SW480 (cell line): Measurements from ENCODE around the gene CRISP3.
"Not testable (repeated sequence)": the region's sequence is repeated elsewhere in the genome, so short reads cannot be mapped to it uniquely, and the experiment has no call there.

Experiments
- DNase-seq: peaks from one replicate; pipeline ENCODE4 v3.0.0-alpha.2; 2016; ENCODE audit warnings: low spot score

The CRISP3 gene

DNA sequence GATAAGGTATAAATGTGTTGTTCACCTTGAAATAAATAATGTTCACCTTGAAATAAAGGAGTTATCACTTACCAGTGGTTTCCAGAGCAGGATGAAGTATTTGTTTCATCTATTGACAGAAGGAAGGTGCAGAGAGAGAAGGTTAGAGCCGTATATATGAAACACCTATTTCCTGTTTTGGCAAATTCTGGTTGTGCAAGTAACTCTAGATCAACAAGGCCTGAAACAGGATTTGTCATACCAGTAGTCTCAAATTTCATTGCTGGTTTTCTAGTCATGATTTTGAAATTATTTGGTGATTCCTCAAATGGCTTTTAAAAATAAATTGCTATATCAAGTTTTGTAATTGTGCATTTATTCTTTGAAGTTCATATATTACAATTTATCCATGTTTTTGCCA, at the start of gene CRISP3:
CRISP3 (minus strand) TSS at position 130 of the 400 bp plus-strand sequence; CDS start at position 109, 21 bp downstream.
- no peak for DNase-seq

DNA sequence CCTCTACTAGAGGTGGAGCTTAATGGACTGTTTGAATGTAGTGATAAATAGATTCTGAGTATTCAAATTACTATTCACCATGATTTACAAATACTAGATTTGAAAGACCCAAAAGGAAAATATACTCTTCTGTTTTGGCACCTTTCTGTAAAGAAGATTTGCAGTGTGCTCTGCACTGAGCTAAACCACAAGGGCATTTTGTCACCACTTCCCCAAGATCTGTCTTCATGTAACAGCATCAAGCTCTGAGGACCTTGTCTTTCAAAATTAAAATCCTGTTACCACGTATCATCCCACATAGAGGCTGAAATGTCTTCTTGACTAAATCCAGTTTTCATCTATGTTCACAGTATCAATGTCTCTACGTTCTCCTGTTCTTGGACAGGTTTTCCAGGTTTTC, 46.2 kb upstream of the CRISP3 start:
- no peak for DNase-seq

- peak; percentile 0 for DNase-seq
Measured at GRCh38 chr6:49787176-49787575, 43.0 kb upstream of the CRISP3 start, which contains the start of gene PGK2. PGK2 (minus strand) TSS chr6:49787285; CDS start chr6:49787187, 98 bp downstream.

GRCh38 chr6:49784272-49784671, 40.1 kb upstream of the CRISP3 start:
- DNase-seq: no peak

GRCh38 chr6:49782725-49783124, 38.5 kb upstream of the CRISP3 start:
- no peak for DNase-seq

GRCh38 chr6:49782293-49782692, 38.1 kb upstream of the CRISP3 start:
- DNase-seq: no peak

GRCh38 chr6:49776444-49776843, 32.3 kb upstream of the CRISP3 start:
- no peak for DNase-seq

- DNase-seq: no peak
Measured at GRCh38 chr6:49775043-49775442, 30.9 kb upstream of the CRISP3 start.

- DNase-seq: no peak
Measured at GRCh38 chr6:49772285-49772684, 28.1 kb upstream of the CRISP3 start.

DNA sequence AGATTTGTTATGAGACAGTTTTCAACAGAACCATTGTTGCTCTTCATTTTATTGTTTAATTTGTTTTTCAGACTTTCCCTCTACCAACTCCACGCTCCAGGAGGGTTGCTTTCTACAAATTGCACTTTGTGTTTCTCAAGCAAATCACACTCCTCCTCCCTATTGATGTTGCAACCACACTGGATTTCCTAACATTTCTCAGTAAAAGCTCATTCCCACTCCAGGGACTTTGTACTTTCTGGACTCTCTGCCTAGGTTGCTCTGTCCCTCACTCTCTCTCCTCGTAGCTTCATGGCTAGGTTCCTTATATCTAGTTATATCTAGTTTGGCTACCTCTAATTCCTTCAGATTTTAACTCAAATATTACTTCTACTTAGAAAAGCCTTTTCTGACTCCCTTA, 22.6 kb upstream of the CRISP3 start:
- no peak for DNase-seq

GRCh38 chr6:49764571-49765236, 20.5 kb upstream of the CRISP3 start:
- no peak for DNase-seq

- DNase-seq: no peak
Measured at GRCh38 chr6:49743429-49743828, 759 bp downstream of the CRISP3 start.

GRCh38 chr6:49739423-49739822, 4.8 kb downstream of the CRISP3 start:
- DNase-seq: no peak

DNA sequence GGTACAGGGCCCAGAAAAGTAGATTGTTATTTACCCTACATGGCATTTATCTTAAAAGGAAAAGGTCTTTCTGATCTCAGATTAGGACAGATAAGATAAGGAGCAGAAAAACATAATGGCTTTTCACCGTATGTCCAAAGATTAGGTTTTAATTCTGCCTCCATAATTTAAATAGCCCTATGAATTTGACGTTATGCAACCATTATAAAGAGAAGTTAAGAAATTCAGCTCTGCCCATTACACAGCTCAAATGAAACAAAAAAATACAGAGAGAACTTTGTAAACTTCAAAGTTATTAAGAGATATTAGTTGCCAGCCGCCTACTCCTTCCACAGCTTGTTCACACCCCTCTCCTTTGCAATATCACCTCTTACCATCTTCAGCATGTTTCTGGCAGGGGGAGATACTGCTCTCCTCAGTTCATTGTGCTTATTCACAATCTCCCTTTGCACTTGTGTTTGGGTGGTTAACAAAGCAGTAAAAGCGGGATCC, 8.1 kb downstream of the CRISP3 start:
- DNase-seq: no peak

DNA sequence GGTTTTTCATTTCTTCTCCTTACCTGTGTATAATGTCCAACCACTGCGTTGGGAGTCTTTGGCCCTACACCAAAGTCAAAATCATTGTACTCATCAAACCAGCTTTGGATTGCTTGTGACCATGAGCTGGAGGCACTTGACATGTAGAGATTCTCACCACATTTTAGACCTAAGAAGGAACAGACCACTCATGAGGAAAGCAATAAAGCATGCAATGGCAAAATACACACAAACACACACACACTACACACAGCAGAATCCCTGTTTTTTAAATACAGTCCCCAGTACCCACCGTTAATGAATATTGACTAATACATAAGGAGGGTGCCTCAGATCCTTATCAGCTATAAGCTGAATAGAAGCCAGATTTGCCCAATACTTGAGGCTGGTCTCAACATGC, 10.5 kb downstream of the CRISP3 start:
- DNase-seq: no peak

GRCh38 chr6:49732781-49733180, 11.4 kb downstream of the CRISP3 start:
- no peak for DNase-seq

DNA sequence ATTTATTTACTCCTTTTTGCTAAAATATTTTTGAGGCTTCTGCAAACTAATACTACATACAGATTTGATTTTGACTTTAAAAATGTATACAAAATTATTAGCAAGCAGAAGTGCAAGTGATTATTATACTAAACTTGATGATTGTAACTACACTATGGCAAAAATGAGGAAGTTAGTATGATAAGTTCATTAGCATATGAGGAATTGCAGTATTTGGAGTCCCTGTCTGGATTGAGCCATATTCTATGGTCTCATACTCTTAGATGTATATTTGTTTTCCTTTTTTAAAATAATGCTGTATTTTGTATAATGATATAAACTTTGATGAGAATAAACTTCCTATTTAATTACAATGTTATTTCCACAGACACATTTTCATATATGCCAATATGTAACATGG, 13.9 kb downstream of the CRISP3 start:
- DNase-seq: no peak

DNA sequence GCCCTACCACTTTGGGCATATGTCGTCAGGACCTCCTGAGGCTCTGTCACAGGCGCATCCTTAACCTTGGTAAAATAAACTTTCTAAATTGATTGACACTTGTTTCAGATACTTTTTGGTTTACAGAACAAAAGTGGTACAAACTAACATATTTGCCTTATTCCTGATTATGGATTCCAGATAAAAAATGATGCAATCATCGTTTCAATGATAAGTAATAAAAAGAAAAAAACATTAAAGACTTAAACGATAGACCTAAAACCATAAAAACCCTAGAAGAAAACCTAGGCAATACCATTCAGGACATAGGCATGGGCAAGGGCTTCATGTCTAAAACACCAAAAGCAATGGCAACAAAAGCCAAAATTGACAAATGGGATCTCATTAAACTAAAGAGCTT, 20.3 kb downstream of the CRISP3 start:
- not testable (repeated sequence) for DNase-seq

DNA sequence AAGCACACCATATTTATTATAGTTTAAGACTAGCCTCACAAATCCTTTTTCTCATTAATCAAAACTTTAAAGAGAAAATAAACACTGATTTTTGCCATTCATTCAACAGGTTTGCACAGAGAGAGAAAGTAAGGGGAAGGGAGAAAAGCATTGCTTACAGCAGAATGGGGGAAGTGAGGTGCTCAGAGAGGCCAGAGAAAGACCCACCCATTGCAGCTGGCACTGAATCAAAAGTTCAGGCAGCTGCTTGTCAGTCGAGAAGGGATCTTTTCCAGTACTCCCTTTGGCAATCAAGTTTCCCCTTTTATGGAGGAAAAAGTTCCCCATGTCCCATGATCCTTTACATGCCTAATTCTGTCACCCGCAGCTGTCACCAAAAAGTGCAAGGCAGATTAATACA, 22.9 kb downstream of the CRISP3 start:
- no peak for DNase-seq

DNA sequence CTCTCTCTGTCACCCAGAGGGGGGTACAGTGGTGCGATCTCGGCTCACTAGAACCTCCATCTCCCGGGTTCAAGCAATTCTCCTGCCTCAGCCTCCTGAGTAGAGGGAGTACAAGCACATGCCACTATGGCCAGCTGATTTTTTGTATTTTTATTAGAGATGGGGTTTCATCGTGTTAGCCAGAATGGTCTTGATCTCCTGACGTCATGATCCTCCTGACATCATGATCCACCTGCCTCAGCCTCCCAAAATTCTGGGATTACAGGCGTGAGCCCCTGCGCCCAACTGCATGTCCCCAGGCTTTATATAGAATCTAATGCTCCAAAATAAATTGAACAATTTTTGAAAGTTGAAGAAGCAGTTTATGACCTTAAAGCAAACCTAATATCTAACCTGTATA, 23.8 kb downstream of the CRISP3 start:
- DNase-seq: no peak

- no peak for DNase-seq
Measured at GRCh38 chr6:49713346-49713745, 30.8 kb downstream of the CRISP3 start, which contains the start of gene CRISP2. CRISP2 (minus strand) TSS chr6:49713543; CDS start chr6:49709196, 4,347 bp downstream.

- no peak for DNase-seq
Measured at GRCh38 chr6:49698478-49698877, 45.7 kb downstream of the CRISP3 start.

DNA sequence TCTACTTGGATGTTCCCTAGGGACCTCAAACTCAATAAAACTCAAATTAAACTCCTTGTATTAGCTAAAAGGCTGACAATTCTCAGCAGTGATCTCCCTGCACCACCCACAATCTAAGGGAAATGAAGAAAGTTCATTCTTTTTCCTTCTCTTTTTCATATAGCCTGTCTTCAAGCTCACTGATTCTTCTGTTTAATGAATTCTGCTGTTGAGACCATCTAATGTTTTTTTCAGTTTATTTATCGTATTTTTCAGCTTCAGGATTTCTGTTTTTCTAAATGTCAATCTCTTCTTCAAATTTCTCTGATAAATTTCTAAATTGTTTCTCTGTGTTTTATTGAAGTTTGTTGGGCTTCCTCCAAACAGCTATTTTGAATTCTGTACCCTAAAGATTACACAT, 50.7 kb downstream of the CRISP3 start:
- DNase-seq: no peak

- no peak for DNase-seq
Measured at GRCh38 chr6:49692534-49692933, 51.7 kb downstream of the CRISP3 start.
